Measurements from ENCODE around the gene PLCB2.

DNA sequence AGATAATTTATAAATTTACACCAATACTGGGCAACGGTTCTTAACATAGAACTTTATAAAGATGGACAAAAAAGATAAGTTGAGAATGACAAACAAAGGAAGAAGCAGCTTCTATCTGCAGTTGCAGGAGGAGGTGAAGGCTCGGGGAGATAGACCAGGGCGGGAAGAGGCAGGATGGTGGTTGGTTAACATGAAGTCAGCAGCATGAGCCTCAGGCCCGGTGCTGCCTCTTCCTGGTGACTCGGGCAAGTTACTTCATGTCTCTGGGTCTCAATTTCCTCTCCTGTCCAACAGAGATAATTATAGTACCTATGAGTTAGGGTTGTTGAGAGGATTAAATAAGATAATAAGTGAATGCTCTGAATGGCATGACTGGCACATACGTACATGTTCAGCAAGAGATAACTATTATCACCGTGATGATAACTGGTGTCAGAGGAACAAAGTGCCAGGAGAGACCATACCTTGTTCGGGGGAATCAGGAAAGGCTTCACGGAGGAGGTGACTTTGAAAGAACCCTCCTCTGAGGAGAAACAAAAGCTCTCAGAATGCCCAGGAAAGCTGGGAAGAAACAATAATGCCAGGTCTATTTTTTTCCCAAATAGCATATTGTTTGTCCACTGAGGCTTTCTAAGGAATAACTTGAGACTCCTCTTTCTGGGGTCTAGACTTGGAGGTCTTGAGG is 64.5 kb downstream of the PLCB2 start:
- TF ChIP-seq, protein P1, sequence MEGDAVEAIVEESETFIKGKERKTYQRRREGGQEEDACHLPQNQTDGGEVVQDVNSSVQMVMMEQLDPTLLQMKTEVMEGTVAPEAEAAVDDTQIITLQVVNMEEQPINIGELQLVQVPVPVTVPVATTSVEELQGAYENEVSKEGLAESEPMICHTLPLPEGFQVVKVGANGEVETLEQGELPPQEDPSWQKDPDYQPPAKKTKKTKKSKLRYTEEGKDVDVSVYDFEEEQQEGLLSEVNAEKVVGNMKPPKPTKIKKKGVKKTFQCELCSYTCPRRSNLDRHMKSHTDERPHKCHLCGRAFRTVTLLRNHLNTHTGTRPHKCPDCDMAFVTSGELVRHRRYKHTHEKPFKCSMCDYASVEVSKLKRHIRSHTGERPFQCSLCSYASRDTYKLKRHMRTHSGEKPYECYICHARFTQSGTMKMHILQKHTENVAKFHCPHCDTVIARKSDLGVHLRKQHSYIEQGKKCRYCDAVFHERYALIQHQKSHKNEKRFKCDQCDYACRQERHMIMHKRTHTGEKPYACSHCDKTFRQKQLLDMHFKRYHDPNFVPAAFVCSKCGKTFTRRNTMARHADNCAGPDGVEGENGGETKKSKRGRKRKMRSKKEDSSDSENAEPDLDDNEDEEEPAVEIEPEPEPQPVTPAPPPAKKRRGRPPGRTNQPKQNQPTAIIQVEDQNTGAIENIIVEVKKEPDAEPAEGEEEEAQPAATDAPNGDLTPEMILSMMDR (IDR thresholded peaks at IDR 0.05): no peak
- TF ChIP-seq POLR2AphosphoS5 (IDR thresholded peaks at IDR 0.05) (no peak), POLR2A (IDR thresholded peaks at IDR 0.05) (no peak)
